Measurements from ENCODE around the gene PCSK1.

The PCSK1 gene

GRCh38 chr5:96433066-96433447 is at the start of gene PCSK1:
Gene PCSK1, minus strand, starts transcription at chr5:96433248. Its CDS starts 206 bp downstream, at chr5:96433042.
- DNase-seq (ENCODE audit: low read depth in 2 of 2) = no peak

DNA sequence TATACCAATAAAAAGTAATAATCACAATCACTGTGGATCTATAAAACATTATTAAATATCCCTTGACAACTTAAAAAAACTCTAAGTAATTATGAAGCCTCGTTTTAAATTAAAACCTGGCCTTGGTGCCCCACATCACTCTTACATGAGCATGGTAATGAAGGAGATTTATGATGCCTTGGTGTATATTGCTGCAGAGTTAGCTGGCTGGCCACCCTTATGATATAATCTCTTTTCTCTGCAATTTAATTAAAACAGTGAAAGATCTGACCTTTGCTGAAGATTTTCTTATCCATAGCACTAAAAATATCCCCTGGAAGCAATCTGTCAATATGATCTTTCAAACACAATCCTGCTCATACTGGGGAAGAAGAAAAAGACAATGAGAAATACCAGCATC is 48.8 kb upstream of the PCSK1 start:
- no peak for DNase-seq (ENCODE audit: low read depth in 2 of 2)

DNA sequence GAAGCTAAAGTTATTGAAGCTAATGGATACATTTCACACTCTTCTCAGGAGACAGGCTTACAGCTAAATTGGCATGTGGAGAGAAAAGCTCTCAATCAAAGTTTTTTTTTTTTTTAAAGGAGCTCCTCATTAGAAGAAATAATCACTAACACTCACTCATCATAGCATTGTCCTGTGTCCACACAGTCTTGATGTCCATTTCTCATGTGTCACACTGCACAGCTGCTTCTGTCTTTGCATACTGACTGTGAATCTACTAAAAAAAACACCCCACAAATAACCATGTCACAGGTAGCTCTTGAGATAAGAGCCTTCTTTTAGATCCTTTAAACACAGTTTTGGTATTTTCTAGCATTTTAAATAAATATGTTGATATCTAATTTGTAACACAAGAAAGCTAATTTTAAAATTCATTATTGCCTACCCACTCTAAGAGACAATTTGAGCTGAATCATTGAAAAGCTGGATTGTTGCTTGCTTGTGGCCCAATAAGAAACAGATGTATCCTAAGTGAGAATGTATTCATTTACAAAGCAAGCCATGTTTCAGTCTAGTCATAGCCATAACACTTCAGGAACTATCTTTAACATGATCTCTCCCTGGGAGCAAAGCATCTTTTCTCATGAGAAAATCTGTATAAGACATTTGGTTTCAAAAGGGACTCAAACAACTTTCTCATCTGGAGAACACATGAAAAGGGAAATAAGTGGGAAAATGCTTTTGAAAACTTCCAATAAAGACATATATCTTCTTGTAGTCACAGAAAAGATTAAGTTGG is 48.1 kb upstream of the PCSK1 start:
- DNase-seq (ENCODE audit: low read depth in 2 of 2) = no peak

DNA sequence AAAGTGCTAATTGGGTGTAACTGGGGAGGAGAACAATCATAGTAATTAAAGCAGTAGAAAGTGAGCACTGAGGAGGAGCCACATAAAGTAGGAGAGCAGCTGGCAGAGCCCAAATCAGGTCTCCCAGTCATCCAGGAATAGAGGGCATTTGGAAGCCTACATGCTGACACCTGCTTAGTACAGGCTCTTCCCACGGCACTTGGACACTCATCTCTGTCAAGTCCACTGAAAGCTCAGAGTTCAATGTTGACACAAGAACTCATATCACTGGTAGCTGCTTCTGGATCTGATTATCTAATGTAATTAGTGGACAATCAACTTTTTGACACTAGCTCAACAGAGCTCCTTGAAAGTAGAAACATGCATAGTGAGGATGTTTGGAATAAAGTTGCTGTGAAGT is 45.9 kb upstream of the PCSK1 start:
- no peak for DNase-seq (ENCODE audit: low read depth in 2 of 2)

- no peak for DNase-seq (ENCODE audit: low read depth in 2 of 2)
These were observed 43.6 kb upstream of the PCSK1 start for GRCh38 chr5:96476654-96477053.

GRCh38 chr5:96474073-96474472 is 41.0 kb upstream of the PCSK1 start:
- DNase-seq (ENCODE audit: low read depth in 2 of 2) = no peak

DNA sequence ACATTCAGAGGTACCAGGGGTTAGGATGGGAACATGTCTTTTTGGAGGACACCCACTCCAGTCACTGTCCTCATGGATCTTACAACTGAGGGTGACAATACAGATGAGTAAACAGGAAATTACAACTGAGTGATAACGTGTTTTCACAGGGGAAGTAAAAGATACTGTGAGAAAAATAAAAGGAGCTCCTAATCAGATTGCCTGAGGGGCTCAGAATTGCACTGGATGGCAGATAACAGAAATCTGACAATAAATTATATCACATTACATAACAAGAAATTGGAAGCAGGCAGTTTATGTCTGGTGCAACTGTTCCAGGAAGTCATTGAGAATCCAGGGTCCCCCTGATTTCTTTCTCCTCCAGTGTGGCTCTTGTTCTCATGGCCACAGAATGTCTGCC is 40.1 kb upstream of the PCSK1 start:
- no peak for DNase-seq (ENCODE audit: low read depth in 2 of 2)

- DNase-seq (ENCODE audit: low read depth in 2 of 2) = no peak
These were observed 37.7 kb upstream of the PCSK1 start for GRCh38 chr5:96470785-96471184.

- DNase-seq (ENCODE audit: low read depth in 2 of 2) = no peak
These were observed 35.9 kb upstream of the PCSK1 start for GRCh38 chr5:96468956-96469355.

DNA sequence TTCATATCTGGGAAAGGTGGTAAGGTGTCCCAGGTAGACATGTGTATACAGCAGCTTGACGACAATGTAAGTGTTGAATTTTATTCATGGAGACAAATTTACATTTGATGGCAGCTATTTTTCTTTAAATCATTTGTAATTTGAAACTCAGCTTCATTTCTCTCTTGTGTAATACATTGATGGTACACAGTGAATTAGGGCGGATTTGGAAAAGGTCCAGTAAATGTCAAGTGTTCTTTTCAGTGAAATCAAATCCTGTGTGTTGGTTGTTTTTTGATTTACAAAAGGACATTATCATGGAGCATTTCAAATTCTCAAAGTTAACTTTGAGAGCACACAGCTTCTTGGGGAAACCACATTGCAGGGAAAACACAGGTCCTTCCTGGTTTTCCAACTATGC is 30.0 kb upstream of the PCSK1 start:
- no peak for DNase-seq (ENCODE audit: low read depth in 2 of 2)

DNA sequence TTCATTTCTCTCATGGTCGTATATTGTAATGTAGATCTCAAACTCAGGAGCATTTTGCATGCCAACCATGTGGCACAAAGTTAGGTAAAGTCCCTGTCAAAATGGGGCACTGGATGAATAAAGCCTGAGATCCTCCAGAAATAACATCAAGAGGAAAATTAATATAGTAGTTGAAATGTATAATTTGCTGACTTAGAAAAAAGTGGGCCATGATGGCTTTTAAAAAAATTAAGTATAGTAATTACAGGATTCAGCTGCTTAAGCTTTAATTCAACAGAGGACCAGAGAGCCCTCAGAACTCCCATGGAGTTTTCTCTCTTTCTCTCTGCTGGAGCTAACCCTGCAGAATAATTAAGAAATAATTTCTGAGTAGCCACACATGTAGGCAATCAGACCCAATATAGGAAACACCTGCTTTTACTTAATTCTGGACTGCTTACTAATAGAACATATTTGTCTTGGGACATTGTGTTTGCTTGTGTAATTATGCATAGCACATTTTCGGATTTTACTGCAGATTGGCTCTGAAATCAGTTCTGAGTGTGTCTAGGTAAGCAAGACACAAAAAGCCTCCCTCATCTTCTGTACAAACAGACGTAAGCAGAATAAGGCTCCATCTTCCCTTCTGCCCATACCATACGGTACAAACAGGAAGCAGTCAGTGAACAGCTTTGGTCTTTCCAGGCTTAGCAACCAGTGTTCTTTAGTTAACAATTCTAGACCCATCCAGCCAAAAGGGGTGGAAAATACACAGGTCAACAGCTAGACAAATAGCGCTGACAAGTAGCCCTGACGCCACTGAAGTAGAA is 26.5 kb upstream of the PCSK1 start:
- no peak for DNase-seq (ENCODE audit: low read depth in 2 of 2)

DNA sequence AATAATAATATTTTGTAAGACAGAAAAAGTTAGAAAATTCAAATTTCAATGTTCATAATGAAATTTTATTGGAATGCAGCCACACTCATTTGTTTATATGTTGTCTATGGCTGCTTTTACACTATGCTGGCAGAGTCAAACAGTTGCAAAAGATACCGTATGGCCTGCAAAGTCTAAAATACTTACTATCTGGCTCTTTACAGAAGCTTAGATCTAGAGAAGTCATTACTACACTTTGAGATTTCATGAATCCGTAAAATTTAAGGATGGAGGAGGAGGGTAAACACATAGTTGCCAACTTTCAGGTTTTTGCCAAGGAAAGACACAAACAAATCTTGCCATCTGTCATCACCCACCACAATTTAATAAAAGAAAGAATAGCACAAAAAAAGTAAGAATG is 25.1 kb upstream of the PCSK1 start:
- DNase-seq (ENCODE audit: low read depth in 2 of 2) = no peak

GRCh38 chr5:96455789-96456188 is 22.7 kb upstream of the PCSK1 start:
- DNase-seq (ENCODE audit: low read depth in 2 of 2) = no peak

DNA sequence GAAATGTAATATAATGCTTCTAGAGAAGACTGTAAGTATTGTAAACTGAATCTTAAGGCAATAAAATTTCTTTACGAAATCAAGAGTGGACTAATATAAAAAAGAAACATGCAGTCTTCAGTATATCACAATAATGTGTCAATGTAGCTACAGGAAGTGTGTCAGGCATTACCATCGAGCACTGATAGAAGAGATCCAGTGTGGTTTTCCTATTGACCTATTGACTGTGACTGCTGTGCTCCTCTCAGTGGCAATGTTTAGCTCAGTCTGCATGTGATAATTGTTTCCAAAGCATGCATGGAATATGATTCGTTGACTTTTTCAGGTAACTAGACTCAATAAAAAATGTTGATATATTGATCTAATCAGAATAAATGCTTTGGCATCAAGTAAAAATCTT is 20.3 kb upstream of the PCSK1 start:
- no peak for DNase-seq (ENCODE audit: low read depth in 2 of 2)

- DNase-seq (ENCODE audit: low read depth in 2 of 2) = no peak
These were observed 14.9 kb upstream of the PCSK1 start for GRCh38 chr5:96447949-96448348.

DNA sequence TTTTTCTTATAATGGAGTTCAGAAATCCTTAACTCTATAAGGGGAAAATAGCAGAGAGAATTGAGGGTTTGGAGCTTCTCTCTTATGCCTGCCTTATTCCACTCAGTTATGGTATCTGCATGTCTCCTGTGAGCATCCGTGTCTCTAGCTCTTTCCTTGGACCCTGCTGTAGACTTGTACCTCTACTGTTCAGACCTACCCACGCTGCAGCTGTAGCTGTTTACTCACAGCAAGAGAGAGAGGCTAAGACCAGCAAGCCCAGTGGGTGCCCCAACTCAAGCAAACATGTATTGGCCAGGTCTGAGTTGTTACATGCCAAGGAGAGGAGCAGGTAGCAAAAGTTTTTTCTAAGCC is 7.1 kb upstream of the PCSK1 start:
- DNase-seq (ENCODE audit: low read depth in 2 of 2) = no peak

GRCh38 chr5:96439477-96440184 is 6.6 kb upstream of the PCSK1 start:
- DNase-seq (ENCODE audit: low read depth in 2 of 2) = no peak

GRCh38 chr5:96434201-96434645 is 1.2 kb upstream of the PCSK1 start:
- peak; percentile 12 to 36 for DNase-seq (ENCODE audit: low read depth in 2 of 2)

DNA sequence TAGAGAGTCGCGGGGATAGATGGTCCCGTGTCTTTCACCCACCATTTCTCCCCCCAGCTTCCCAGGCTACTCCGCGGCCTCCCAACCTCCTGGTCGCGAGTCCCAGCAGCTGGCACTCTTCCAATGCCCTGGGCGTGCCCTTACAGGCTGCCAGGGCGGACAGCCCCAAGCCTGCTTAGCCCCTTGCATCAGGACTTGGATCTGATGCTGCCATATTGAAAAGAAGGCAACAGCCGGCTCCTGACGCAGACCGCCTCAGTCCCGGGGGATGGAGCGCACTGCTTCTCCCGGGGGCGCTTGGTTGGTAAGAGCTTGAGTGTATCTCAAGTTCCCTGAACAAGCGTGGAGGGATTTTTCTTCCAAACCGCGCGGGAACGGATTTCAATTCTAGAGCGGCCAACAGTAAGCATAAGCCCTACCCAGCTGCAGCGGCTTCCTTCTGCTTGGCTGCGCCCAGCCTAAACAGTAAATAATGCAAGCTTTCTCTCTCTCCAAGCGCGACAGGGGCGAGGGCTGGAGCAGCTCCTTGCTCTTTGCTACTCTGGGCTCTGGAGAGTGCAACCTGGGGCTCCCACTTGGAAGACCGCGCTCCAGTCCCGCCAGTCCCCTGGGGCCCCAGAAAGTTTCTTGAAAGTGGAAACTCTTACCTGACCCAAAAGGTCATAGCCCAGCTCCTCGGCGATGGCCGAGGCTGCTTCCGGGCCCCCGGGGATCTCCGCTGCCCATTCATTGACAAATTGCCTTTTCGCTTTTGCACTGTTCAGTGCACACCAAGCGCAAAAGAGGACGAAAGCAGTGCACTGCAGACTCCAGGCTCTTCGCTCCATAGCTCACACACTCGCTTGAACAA is 607 bp downstream of the PCSK1 start:
- DNase-seq (ENCODE audit: low read depth in 2 of 2) = no peak

- DNase-seq (ENCODE audit: low read depth in 2 of 2) = peak; percentile 18 to 23
These were observed 1.5 kb downstream of the PCSK1 start for GRCh38 chr5:96431376-96432187.

- DNase-seq (ENCODE audit: low read depth in 2 of 2) = no peak
These were observed 5.2 kb downstream of the PCSK1 start for GRCh38 chr5:96427824-96428223.

Data from stimulated activated CD8-positive, alpha-beta memory T cell treated with anti-CD3 and anti-CD28 coated beads, Interleukin-2, amount 100 ng/mL, for 48 hours (primary cell).